ENCODE data around the gene YOD1. TPM values are rescaled to one million over a fixed set of nuclear protein-coding genes. Genes with fewer than 3 reads are reported as not detected.
A peak's percentile ranks its signal among the peaks of the same experiment; 100 is the strongest.

YOD1 gene
- total RNA-seq, 1 experiment from 2014 or later = 19.2 TPM

DNA sequence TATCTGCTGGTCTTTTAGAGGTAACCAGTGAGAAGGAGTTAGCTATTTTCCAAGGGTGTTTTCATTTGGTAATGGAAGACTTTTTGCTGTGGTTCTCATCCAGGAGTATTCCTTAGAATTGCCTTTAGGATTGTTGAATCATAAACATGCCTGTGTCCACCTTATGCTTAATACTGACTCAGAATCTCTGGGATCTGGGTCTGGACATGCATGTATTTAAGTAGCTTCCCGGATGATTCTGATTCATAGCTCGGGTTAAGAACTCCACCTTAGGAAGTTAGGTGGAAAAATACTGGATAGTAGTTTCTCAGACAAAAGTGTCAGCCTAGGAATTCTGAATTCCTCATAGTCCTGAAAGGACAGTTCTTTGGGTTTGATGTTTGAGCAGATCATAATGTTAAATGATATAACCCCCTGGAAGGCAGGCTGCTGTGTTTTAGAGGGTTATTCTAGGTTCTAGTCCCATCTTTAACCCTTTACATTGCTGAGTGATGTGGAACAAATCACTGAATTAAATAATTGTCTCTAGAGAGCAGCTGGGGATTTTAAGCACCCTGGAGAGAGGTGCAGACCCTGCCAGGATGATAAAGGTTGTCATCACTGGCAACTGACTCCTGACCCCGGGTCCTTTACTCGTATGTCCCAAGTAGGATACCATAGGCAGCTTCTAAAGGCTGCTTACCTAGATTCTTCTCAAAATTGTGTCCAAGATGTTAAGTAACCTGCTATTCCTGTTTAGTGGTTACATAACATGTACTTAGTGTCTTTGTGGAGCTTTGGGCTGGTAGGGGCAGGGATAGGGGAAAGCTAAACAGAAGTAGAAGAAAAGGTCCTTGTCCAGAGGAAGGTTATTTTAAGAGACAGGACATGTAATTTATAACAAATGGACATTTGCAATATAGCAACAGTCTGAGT, 23.2 kb upstream of the YOD1 start:
- Mint-ChIP-seq H3K9me3 (ENCODE audit: unreplicated experiment) (no peaks in the 10 kb centered on the region), H3K4me1 (ENCODE audit: insufficient read depth, unreplicated experiment) (peaks cover 23% of the 10 kb centered on the region), H3K27me3 (ENCODE audit: insufficient read depth, unreplicated experiment) (no peaks in the 10 kb centered on the region), H3K4me3 (ENCODE audit: unreplicated experiment) (no peak overlapping the region), H3K27ac (ENCODE audit: low read depth, unreplicated experiment) (no peak overlapping the region), H3K36me3 (ENCODE audit: insufficient read depth, unreplicated experiment) (peaks cover 8% of the 10 kb centered on the region)
- TF ChIP-seq, protein P1, sequence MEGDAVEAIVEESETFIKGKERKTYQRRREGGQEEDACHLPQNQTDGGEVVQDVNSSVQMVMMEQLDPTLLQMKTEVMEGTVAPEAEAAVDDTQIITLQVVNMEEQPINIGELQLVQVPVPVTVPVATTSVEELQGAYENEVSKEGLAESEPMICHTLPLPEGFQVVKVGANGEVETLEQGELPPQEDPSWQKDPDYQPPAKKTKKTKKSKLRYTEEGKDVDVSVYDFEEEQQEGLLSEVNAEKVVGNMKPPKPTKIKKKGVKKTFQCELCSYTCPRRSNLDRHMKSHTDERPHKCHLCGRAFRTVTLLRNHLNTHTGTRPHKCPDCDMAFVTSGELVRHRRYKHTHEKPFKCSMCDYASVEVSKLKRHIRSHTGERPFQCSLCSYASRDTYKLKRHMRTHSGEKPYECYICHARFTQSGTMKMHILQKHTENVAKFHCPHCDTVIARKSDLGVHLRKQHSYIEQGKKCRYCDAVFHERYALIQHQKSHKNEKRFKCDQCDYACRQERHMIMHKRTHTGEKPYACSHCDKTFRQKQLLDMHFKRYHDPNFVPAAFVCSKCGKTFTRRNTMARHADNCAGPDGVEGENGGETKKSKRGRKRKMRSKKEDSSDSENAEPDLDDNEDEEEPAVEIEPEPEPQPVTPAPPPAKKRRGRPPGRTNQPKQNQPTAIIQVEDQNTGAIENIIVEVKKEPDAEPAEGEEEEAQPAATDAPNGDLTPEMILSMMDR (IDR thresholded peaks at IDR 0.05; ENCODE audit: unreplicated experiment) = no peak
- ChIA-PET POLR2A (interaction anchor here (0.6 to 11.2 kb wide), 20 partner anchors 12 to 635 kb away, joined by 3 to 399 read pairs (median 3); partner anchors contain the start of genes C1orf116, CD55, DYRK3 and PFKFB2), CTCF (interaction anchor here (0.6 to 9.9 kb wide), 26 partner anchors 10 to 528 kb away, joined by 3 to 146 read pairs (median 4); partner anchors contain the start of genes C1orf116, PFKFB2 and YOD1)
- no TSS peak for BruUV-seq (replicated peaks)
- intact Hi-C loops (cut with micrococcal nuclease) = loop anchor here (2.0 to 10.0 kb wide), 3 partner anchors 339 to 599 kb away; partner anchors contain the start of genes DYRK3 and IKBKE
- DNase-seq (ENCODE audit: unreplicated experiment) = peak; percentile 77

DNA sequence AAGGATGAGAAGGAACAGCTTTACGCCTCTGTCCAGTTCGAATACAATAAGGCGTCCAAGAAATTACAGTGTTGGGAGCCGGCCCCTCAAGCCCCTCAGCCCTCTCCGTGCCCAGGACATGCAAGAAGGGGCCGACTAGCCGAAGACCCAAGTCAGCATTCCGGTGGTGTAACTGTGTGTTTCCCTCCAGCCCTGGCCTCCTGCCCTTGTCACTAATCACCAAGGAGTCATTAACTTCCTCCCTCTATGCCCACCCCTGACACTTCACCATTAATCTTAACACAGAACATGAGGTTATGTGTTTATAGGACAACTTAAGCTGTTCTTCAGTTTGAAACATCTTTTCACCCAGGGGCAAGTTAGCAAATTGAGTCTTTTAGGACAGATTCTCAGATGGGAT, 21.2 kb upstream of the YOD1 start:
- H3K27ac Mint-ChIP-seq (ENCODE audit: low read depth, unreplicated experiment) = no peak overlapping the region
- no peak overlapping the region for H3K4me3 Mint-ChIP-seq (ENCODE audit: unreplicated experiment)
- H3K4me1 Mint-ChIP-seq (ENCODE audit: insufficient read depth, unreplicated experiment) = peaks cover 15% of the 10 kb centered on the region
- ChIA-PET CTCF (interaction anchor here (0.5 to 9.9 kb wide), 9 partner anchors 12 to 1483 kb away, joined by 3 to 146 read pairs (median 4); partner anchors contain the start of genes PFKFB2 and YOD1), POLR2A (interaction anchor here (8.4 to 11.2 kb wide), 2 partner anchors 20 to 42 kb away, joined by 164 to 399 read pairs; partner anchors contain the start of genes C1orf116, PFKFB2 and YOD1)
- H3K27me3 Mint-ChIP-seq (ENCODE audit: insufficient read depth, unreplicated experiment) = no peaks in the 10 kb centered on the region
- H3K9me3 Mint-ChIP-seq (ENCODE audit: unreplicated experiment) = no peaks in the 10 kb centered on the region
- H3K36me3 Mint-ChIP-seq (ENCODE audit: insufficient read depth, unreplicated experiment) = peaks cover 17% of the 10 kb centered on the region
- DNase-seq (ENCODE audit: unreplicated experiment) = no peak
- TF ChIP-seq, protein P1 (IDR thresholded peaks at IDR 0.05; ENCODE audit: unreplicated experiment) = no peak
- BruUV-seq (replicated peaks) = no TSS peak
- intact Hi-C loops (cut with micrococcal nuclease) = loop anchor here (10.0 kb wide), 2 partner anchors 437 to 597 kb away; partner anchors contain the start of genes DYRK3 and IKBKE

- TF ChIP-seq, protein P1 (IDR thresholded peaks at IDR 0.05; ENCODE audit: unreplicated experiment) = no peak
- ChIA-PET CTCF (interaction anchor here (0.6 to 9.9 kb wide), 11 partner anchors 9 to 428 kb away, joined by 3 to 146 read pairs (median 3); partner anchors contain the start of genes PFKFB2 and YOD1), POLR2A (interaction anchor here (0.6 to 11.2 kb wide), 5 partner anchors 19 to 1474 kb away, joined by 4 to 399 read pairs (median 5); partner anchors contain the start of genes C1orf116, PFKFB2 and YOD1)
- no TSS peak for BruUV-seq (replicated peaks)
- H3K4me3 Mint-ChIP-seq (ENCODE audit: unreplicated experiment) = no peak overlapping the region
- H3K36me3 Mint-ChIP-seq (ENCODE audit: insufficient read depth, unreplicated experiment) = peaks cover 24% of the 10 kb centered on the region
- peaks cover 11% of the 10 kb centered on the region for H3K4me1 Mint-ChIP-seq (ENCODE audit: insufficient read depth, unreplicated experiment)
- no peaks in the 10 kb centered on the region for H3K9me3 Mint-ChIP-seq (ENCODE audit: unreplicated experiment)
- no peak overlapping the region for H3K27ac Mint-ChIP-seq (ENCODE audit: low read depth, unreplicated experiment)
- intact Hi-C loops (cut with micrococcal nuclease) = loop anchor here (10.0 kb wide), 2 partner anchors 437 to 597 kb away; partner anchors contain the start of genes DYRK3 and IKBKE
- no peak for DNase-seq (ENCODE audit: unreplicated experiment)
- no peaks in the 10 kb centered on the region for H3K27me3 Mint-ChIP-seq (ENCODE audit: insufficient read depth, unreplicated experiment)
Measured at GRCh38 chr1:207071426-207071825, 20.4 kb upstream of the YOD1 start.

All from MCF 10A (cell line).